ENCODE data around the gene GRAMD1B. TPM values are rescaled to one million over a fixed set of nuclear protein-coding genes. Genes with fewer than 3 reads are reported as not detected.

GRAMD1B gene
- total and polyA plus RNA-seq, 2 donors (not counting 1 experiment from before 2014, with no cell fraction given), result 0.83 to 1.5 TPM

GRCh38 chr11:123640029-123640428 is 210.0 kb downstream of the GRAMD1B start:
- Histone ChIP-seq H3K79me2 (ENCODE audit: control insufficient read depth, insufficient read depth, low read length) (no peaks in the 10 kb centered on the region), H3K36me3 (ENCODE audit: control insufficient read depth, insufficient read depth, low read length) (no peaks in the 10 kb centered on the region), H3K4me3 (replicated peaks in 1 of 4; ENCODE audit: control extremely low read depth in 1 of 4, insufficient read depth in 1 of 4, low read depth in 3 of 4, low read length in 4 of 4) (no peak overlapping the region), H3K4me1 (ENCODE audit: control insufficient read depth, extremely low read depth, insufficient read depth, low read length) (no peaks in the 10 kb centered on the region), H3K27ac (ENCODE audit: insufficient read depth, low read length) (no peak overlapping the region), H3K27me3 (ENCODE audit: control insufficient read depth, insufficient read depth, low read length) (peaks cover 3% of the 10 kb centered on the region), H3K4me2 (ENCODE audit: extremely low read depth, insufficient read depth, low read length) (no peak overlapping the region), H3K9ac (ENCODE audit: insufficient read depth, low read length) (no peak overlapping the region), H3K9me3 (ENCODE audit: control insufficient read depth, insufficient read depth, low read depth, low read length) (no peaks in the 10 kb centered on the region), H2AFZ (ENCODE audit: low read length) (no peak overlapping the region), H4K20me1 (ENCODE audit: control insufficient read depth, extremely low read depth, insufficient read depth, low read length) (no peaks in the 10 kb centered on the region)
- DNase-seq (ENCODE audit: low read depth in 2 of 2), result no peak
- TF ChIP-seq EZH2 (IDR thresholded peaks at IDR 0.05; ENCODE audit: low read length, missing control alignments), result no peak
- TF ChIP-seq, protein P1, sequence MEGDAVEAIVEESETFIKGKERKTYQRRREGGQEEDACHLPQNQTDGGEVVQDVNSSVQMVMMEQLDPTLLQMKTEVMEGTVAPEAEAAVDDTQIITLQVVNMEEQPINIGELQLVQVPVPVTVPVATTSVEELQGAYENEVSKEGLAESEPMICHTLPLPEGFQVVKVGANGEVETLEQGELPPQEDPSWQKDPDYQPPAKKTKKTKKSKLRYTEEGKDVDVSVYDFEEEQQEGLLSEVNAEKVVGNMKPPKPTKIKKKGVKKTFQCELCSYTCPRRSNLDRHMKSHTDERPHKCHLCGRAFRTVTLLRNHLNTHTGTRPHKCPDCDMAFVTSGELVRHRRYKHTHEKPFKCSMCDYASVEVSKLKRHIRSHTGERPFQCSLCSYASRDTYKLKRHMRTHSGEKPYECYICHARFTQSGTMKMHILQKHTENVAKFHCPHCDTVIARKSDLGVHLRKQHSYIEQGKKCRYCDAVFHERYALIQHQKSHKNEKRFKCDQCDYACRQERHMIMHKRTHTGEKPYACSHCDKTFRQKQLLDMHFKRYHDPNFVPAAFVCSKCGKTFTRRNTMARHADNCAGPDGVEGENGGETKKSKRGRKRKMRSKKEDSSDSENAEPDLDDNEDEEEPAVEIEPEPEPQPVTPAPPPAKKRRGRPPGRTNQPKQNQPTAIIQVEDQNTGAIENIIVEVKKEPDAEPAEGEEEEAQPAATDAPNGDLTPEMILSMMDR (conservative IDR thresholded peaks at IDR 0.05 in 1 of 2, IDR thresholded peaks at IDR 0.05 in 1 of 2; ENCODE audit: low read depth in 1 of 2, low read length in 2 of 2), result no peak

- Histone ChIP-seq H3K79me2 (ENCODE audit: control insufficient read depth, insufficient read depth, low read length) (no peaks in the 10 kb centered on the region), H4K20me1 (ENCODE audit: control insufficient read depth, extremely low read depth, insufficient read depth, low read length) (no peaks in the 10 kb centered on the region), H3K4me3 (replicated peaks in 1 of 4; ENCODE audit: control extremely low read depth in 1 of 4, insufficient read depth in 1 of 4, low read depth in 3 of 4, low read length in 4 of 4) (no peak overlapping the region), H3K9ac (ENCODE audit: insufficient read depth, low read length) (no peak overlapping the region), H3K9me3 (ENCODE audit: control insufficient read depth, insufficient read depth, low read depth, low read length) (no peaks in the 10 kb centered on the region), H2AFZ (ENCODE audit: low read length) (no peak overlapping the region), H3K4me2 (ENCODE audit: extremely low read depth, insufficient read depth, low read length) (no peak overlapping the region), H3K4me1 (ENCODE audit: control insufficient read depth, extremely low read depth, insufficient read depth, low read length) (no peaks in the 10 kb centered on the region), H3K27ac (ENCODE audit: insufficient read depth, low read length) (no peak overlapping the region), H3K36me3 (ENCODE audit: control insufficient read depth, insufficient read depth, low read length) (no peaks in the 10 kb centered on the region), H3K27me3 (ENCODE audit: control insufficient read depth, insufficient read depth, low read length) (peaks cover 3% of the 10 kb centered on the region)
- TF ChIP-seq, protein P1 (conservative IDR thresholded peaks at IDR 0.05 in 1 of 2, IDR thresholded peaks at IDR 0.05 in 1 of 2; ENCODE audit: low read depth in 1 of 2, low read length in 2 of 2), result peak; percentile 73 to 78
- no peak for TF ChIP-seq EZH2 (IDR thresholded peaks at IDR 0.05; ENCODE audit: low read length, missing control alignments)
- peak; percentile 12 to 29 for DNase-seq (ENCODE audit: low read depth in 2 of 2)
These were observed 210.8 kb downstream of the GRAMD1B start for GRCh38 chr11:123640677-123641494.

DNA sequence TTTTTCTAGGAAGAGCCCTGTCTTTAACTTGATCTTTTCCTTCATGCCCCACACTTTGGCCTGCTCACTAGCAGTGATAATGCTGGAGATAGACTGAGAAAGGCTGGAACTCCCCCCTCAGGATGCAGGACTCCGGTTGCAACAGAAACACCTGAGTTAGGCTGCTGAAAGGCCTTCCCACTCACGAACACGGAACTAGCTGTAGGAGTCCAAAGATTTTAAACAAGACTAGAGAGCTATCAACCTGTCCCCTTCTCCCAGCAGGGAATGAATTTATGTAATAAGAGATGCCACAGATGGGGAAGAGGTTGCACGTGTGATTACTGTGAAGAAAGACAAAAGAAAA is 211.4 kb downstream of the GRAMD1B start:
- DNase-seq (ENCODE audit: low read depth in 2 of 2), result no peak
- H3K27me3 ChIP-seq (ENCODE audit: control insufficient read depth, insufficient read depth, low read length), result peaks cover 3% of the 10 kb centered on the region
- TF ChIP-seq, protein P1 (conservative IDR thresholded peaks at IDR 0.05 in 1 of 2, IDR thresholded peaks at IDR 0.05 in 1 of 2; ENCODE audit: low read depth in 1 of 2, low read length in 2 of 2), result no peak
- no peak for TF ChIP-seq EZH2 (IDR thresholded peaks at IDR 0.05; ENCODE audit: low read length, missing control alignments)
- H3K4me1 ChIP-seq (ENCODE audit: control insufficient read depth, extremely low read depth, insufficient read depth, low read length), result no peaks in the 10 kb centered on the region
- H4K20me1 ChIP-seq (ENCODE audit: control insufficient read depth, extremely low read depth, insufficient read depth, low read length), result no peaks in the 10 kb centered on the region
- H3K9ac ChIP-seq (ENCODE audit: insufficient read depth, low read length), result no peak overlapping the region
- H3K4me3 ChIP-seq (replicated peaks in 1 of 4; ENCODE audit: control extremely low read depth in 1 of 4, insufficient read depth in 1 of 4, low read depth in 3 of 4, low read length in 4 of 4), result no peak overlapping the region
- H2AFZ ChIP-seq (ENCODE audit: low read length), result no peak overlapping the region
- no peaks in the 10 kb centered on the region for H3K9me3 ChIP-seq (ENCODE audit: control insufficient read depth, insufficient read depth, low read depth, low read length)
- H3K36me3 ChIP-seq (ENCODE audit: control insufficient read depth, insufficient read depth, low read length), result no peaks in the 10 kb centered on the region
- no peaks in the 10 kb centered on the region for H3K79me2 ChIP-seq (ENCODE audit: control insufficient read depth, insufficient read depth, low read length)
- H3K4me2 ChIP-seq (ENCODE audit: extremely low read depth, insufficient read depth, low read length), result no peak overlapping the region
- no peak overlapping the region for H3K27ac ChIP-seq (ENCODE audit: insufficient read depth, low read length)

Data from fibroblast of lung (primary cell).